ENCODE data around the gene PTPN5.

PTPN5 gene

GRCh38 chr11:18739685-18740084, 51.9 kb downstream of the PTPN5 start:
- no peaks in the 10 kb centered on the region for H3K27me3 ChIP-seq
- H3K4me1 ChIP-seq (ENCODE audit: control insufficient read depth in 1 of 2, insufficient read depth in 1 of 2, low read depth in 1 of 2, low read length in 1 of 2), result no peaks in the 10 kb centered on the region
- no peak for TF ChIP-seq CTCF (IDR thresholded peaks at IDR 0.05)
- H3K9me3 ChIP-seq, result no peaks in the 10 kb centered on the region
- no peak overlapping the region for H3K27ac ChIP-seq
- H3K4me3 ChIP-seq (ENCODE audit: low read depth in 1 of 2, low read length in 1 of 2), result no peak overlapping the region
- H3K36me3 ChIP-seq, result no peaks in the 10 kb centered on the region

- no peaks in the 10 kb centered on the region for H3K27me3 ChIP-seq
- TF ChIP-seq CTCF (IDR thresholded peaks at IDR 0.05), result no peak
- H3K4me3 ChIP-seq (ENCODE audit: low read depth in 1 of 2, low read length in 1 of 2), result no peak overlapping the region
- H3K9me3 ChIP-seq, result no peaks in the 10 kb centered on the region
- H3K36me3 ChIP-seq, result no peaks in the 10 kb centered on the region
- H3K27ac ChIP-seq, result no peak overlapping the region
- no peaks in the 10 kb centered on the region for H3K4me1 ChIP-seq (ENCODE audit: control insufficient read depth in 1 of 2, insufficient read depth in 1 of 2, low read depth in 1 of 2, low read length in 1 of 2)
Observed at GRCh38 chr11:18737642-18738041, 54.0 kb downstream of the PTPN5 start.

GRCh38 chr11:18736590-18737148, 54.9 kb downstream of the PTPN5 start:
- Histone ChIP-seq H3K27ac (no peak overlapping the region), H3K4me1 (ENCODE audit: control insufficient read depth in 1 of 2, insufficient read depth in 1 of 2, low read depth in 1 of 2, low read length in 1 of 2) (no peaks in the 10 kb centered on the region), H3K36me3 (no peaks in the 10 kb centered on the region), H3K27me3 (no peaks in the 10 kb centered on the region), H3K9me3 (no peaks in the 10 kb centered on the region), H3K4me3 (ENCODE audit: low read depth in 1 of 2, low read length in 1 of 2) (no peak overlapping the region)
- TF ChIP-seq CTCF (IDR thresholded peaks at IDR 0.05), result no peak

GRCh38 chr11:18733202-18733601, 58.4 kb downstream of the PTPN5 start:
- no peak overlapping the region for H3K4me3 ChIP-seq (ENCODE audit: low read depth in 1 of 2, low read length in 1 of 2)

GRCh38 chr11:18731949-18732821, 59.4 kb downstream of the PTPN5 start:
- H3K9me3 ChIP-seq, result no peaks in the 10 kb centered on the region
- no peaks in the 10 kb centered on the region for H3K4me1 ChIP-seq (ENCODE audit: control insufficient read depth in 1 of 2, insufficient read depth in 1 of 2, low read depth in 1 of 2, low read length in 1 of 2)
- H3K27me3 ChIP-seq, result no peaks in the 10 kb centered on the region
- TF ChIP-seq CTCF (IDR thresholded peaks at IDR 0.05), result peak; percentile 79
- no peak overlapping the region for H3K4me3 ChIP-seq (ENCODE audit: low read depth in 1 of 2, low read length in 1 of 2)
- H3K27ac ChIP-seq, result no peak overlapping the region
- no peaks in the 10 kb centered on the region for H3K36me3 ChIP-seq

More at GRCh38 chr11:18733202-18733601, 58.4 kb downstream of the PTPN5 start:
- Histone ChIP-seq H3K4me1 (ENCODE audit: control insufficient read depth in 1 of 2, insufficient read depth in 1 of 2, low read depth in 1 of 2, low read length in 1 of 2) (no peaks in the 10 kb centered on the region), H3K27me3 (no peaks in the 10 kb centered on the region), H3K9me3 (no peaks in the 10 kb centered on the region), H3K36me3 (no peaks in the 10 kb centered on the region), H3K27ac (no peak overlapping the region)
- no peak for TF ChIP-seq CTCF (IDR thresholded peaks at IDR 0.05)
